HCT116 (cell line): ENCODE data around the gene VDAC1.

Experiments
- CEBPB ChIP-seq: IDR thresholded peaks from 2 replicates; pipeline ENCODE4 v1.6.1; 2012; ENCODE audit warnings: low read depth
- CTCF ChIP-seq, 3 experiments: fragments of 200-600 bp in 1 of 3; sonication (generic) in 1 of 3; IDR thresholded peaks in 2 of 3; conservative IDR thresholded peaks in 1 of 3; 2 replicates each; pipeline ENCODE4 v1.5.1; 2012 to 2017; ENCODE audit warnings: low read depth in 2 of 3, low read length in 2 of 3, antibody characterized with exemption in 1 of 3, borderline replicate concordance in 1 of 3, control low read depth in 1 of 3, mild to moderate bottlenecking in 1 of 3, mixed read lengths in 1 of 3, mixed run types in 1 of 3, moderate library complexity in 1 of 3; ENCODE audit not compliant: insufficient read depth in 1 of 3
- EGR1 ChIP-seq: IDR thresholded peaks from 2 replicates; pipeline ENCODE4 v1.6.1; 2012; ENCODE audit warnings: low read depth
- EZH2 ChIP-seq: fragments of 200-600 bp; sonication (generic); IDR thresholded peaks from 2 replicates; pipeline ENCODE4 v1.6.1; 2017; ENCODE audit warnings: antibody characterized with exemption, mixed run types
- EZH2phosphoT487 ChIP-seq: fragments of 200-600 bp; IDR thresholded peaks from 2 replicates; pipeline ENCODE4 v1.6.1; 2018; ENCODE audit warnings: antibody characterized with exemption, borderline replicate concordance
- POLR2A ChIP-seq: IDR thresholded peaks from 2 replicates; pipeline ENCODE4 v1.7.0; 2011; ENCODE audit warnings: borderline replicate concordance; ENCODE audit not compliant: insufficient read depth, insufficient read length; ENCODE audit errors: extremely low read depth
- POLR2AphosphoS5 ChIP-seq: IDR thresholded peaks from 2 replicates; pipeline ENCODE4 v1.6.1; 2011; ENCODE audit warnings: mild to moderate bottlenecking, low read depth, low read length, moderate library complexity
- RAD21 ChIP-seq: IDR thresholded peaks from 2 replicates; pipeline ENCODE4 v1.6.1; 2012; ENCODE audit warnings: low read depth, mild to moderate bottlenecking
- ZNF274 ChIP-seq: fragments of 200-500 bp; sonication (Bioruptor generic); IDR thresholded peaks from 2 replicates; pipeline ENCODE4 v1.6.1; 2014; ENCODE audit warnings: mild to moderate bottlenecking, low read depth, low read length, inconsistent platforms

GRCh38 chr5:133953568-133954145 lies 51.1 kb downstream of the VDAC1 start:
- TF ChIP-seq POLR2AphosphoS5 = no peak
- no peak for TF ChIP-seq CEBPB
- no peak for TF ChIP-seq RAD21
- no peak for TF ChIP-seq CTCF (IDR thresholded peaks at IDR 0.05 in 2 of 3, conservative IDR thresholded peaks at IDR 0.05 in 1 of 3; ENCODE audit: borderline replicate concordance in 1 of 3, insufficient read depth in 1 of 3, low read depth in 2 of 3, low read length in 2 of 3)
- TF ChIP-seq POLR2A = no peak
- no peak for TF ChIP-seq EGR1
- no peak for TF ChIP-seq EZH2
- TF ChIP-seq ZNF274 = no peak
- TF ChIP-seq EZH2phosphoT487 = no peak
